Measurements from ENCODE around the gene BEST3.

DNA sequence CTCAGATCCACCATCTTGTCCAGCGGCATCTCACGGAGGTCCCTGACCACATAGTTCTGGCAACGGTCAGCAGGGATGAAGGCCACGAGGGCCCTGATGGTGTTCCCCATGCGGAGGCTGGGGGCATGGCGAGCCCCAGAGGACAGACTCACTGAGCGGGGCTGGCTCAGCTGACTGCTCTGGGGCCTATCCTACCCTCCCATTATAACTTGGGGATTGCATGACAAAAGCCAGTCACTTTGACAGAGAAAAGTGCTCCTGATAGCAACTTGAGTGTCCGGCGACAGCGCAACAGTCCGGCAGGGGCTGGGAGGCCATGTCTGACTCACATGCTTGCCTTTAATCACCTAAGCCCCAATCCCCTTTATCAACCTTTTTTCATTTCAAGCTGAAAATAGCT lies 88.4 kb downstream of the BEST3 start, which contains the start of gene LRRC10:
- no peak for TF ChIP-seq CTCF (IDR thresholded peaks at IDR 0.05; ENCODE audit: low read length)
- TF ChIP-seq EZH2 (optimal IDR thresholded peaks at IDR 0.05; ENCODE audit: low read depth, low read length): no peak

Data from MM.1S (cell line).